Activated B cell treated with CpG ODN at 0.5 μM for 24 hours (primary cell): ENCODE data around the gene CABP4. TPM values are rescaled to one million over a fixed set of nuclear protein-coding genes. Genes with fewer than 3 reads are reported as not detected.

Experiments used
- ATAC-seq: fragments of 200-7000 bp; cut with Tn5 transposase; one replicate; pipeline ENCODE4 v1.10.0; 2021; ENCODE audit warnings: low read depth, mild to moderate bottlenecking, moderate library complexity
- CTCF ChIA-PET: fragments of 350-600 bp; sonication (Branson Sonifier 250); formaldehyde crosslinking; loops from one replicate; lab custom pipeline; 2021; ENCODE audit warnings: antibody characterized with exemption; lab: Charles Lee
- POLR2A ChIA-PET: fragments of 350-600 bp; sonication (Branson Sonifier 250); formaldehyde crosslinking; loops from one replicate; lab custom pipeline; 2021; ENCODE audit warnings: antibody characterized with exemption; lab: Charles Lee
- DNase-seq: peaks from one replicate; pipeline ENCODE4 v3.0.0; 2022
- H3K27ac Mint-ChIP-seq: one replicate; pipeline ENCODE4 v1.8.0; 2020; ENCODE audit warnings: mixed read lengths
- H3K27me3 Mint-ChIP-seq: one replicate; pipeline ENCODE4 v1.8.0; 2021; ENCODE audit warnings: mixed read lengths
- H3K36me3 Mint-ChIP-seq: one replicate; pipeline ENCODE4 v1.8.0; 2021; ENCODE audit warnings: low read depth, mixed read lengths
- H3K4me1 Mint-ChIP-seq: one replicate; pipeline ENCODE4 v1.8.0; 2021; ENCODE audit warnings: mixed read lengths
- H3K4me3 Mint-ChIP-seq: one replicate; pipeline ENCODE4 v1.8.0; 2020; ENCODE audit warnings: mild to moderate bottlenecking, mixed read lengths
- H3K9me3 Mint-ChIP-seq: one replicate; pipeline ENCODE4 v1.8.0; 2020; ENCODE audit warnings: mixed read lengths
- CTCF ChIP-seq: fragments of 200-600 bp; IDR thresholded peaks from one replicate; pipeline ENCODE4 v1.8.0; 2022; ENCODE audit warnings: antibody characterized with exemption, mild to moderate bottlenecking
- intact Hi-C: fragments of 100-400 bp; cut with micrococcal nuclease; formaldehyde crosslinking; loops from one replicate; pipeline ENCODE4 v1.15.1; 2024
- total RNA-seq: library from RNA; stranded (reverse); gene quantifications from 2 replicates; pipeline ENCODE4 v1.2.3, GENCODE V29; 2022

The CABP4 gene
- total RNA-seq, 1 donor from 2014 or later = 3.0 TPM

GRCh38 chr11:67466367-67466766, 11.2 kb downstream of the CABP4 start:
- intact Hi-C loops = no loop called here
- no peak for TF ChIP-seq CTCF
- H3K36me3 Mint-ChIP-seq = peaks cover 11% of the 10 kb centered on the region
- no peak for ATAC-seq
- ChIA-PET CTCF (interaction anchor here (1.7 kb wide), 1 partner anchor 65 kb away, joined by 6 read pairs; the partner anchor contains the start of gene PPP1CA), POLR2A (interaction anchor here (0.7 to 33.4 kb wide), 10 partner anchors 7 to 227 kb away, joined by 3 to 1417 read pairs (median 13); partner anchors contain the start of genes CORO1B, PPP1CA, PTPRCAP and RPS6KB2)
- peak overlapping the region; percentile 63 for H3K27ac Mint-ChIP-seq
- H3K4me1 Mint-ChIP-seq = peaks cover 68% of the 10 kb centered on the region
- no peak overlapping the region for H3K4me3 Mint-ChIP-seq
- no peaks in the 10 kb centered on the region for H3K9me3 Mint-ChIP-seq
- H3K27me3 Mint-ChIP-seq = no peaks in the 10 kb centered on the region
- DNase-seq = no peak

- H3K4me1 Mint-ChIP-seq = peaks cover 63% of the 10 kb centered on the region
- ATAC-seq (no peak), DNase-seq (no peak)
- H3K36me3 Mint-ChIP-seq = peaks cover 11% of the 10 kb centered on the region
- TF ChIP-seq CTCF = no peak
- POLR2A ChIA-PET = interaction anchor here (0.6 to 33.4 kb wide), 12 partner anchors 8 to 856 kb away, joined by 3 to 1417 read pairs (median 8); partner anchors contain the start of genes AIP, CORO1B, PPP1CA and PTPRCAP
- no peaks in the 10 kb centered on the region for H3K9me3 Mint-ChIP-seq
- H3K27me3 Mint-ChIP-seq = no peaks in the 10 kb centered on the region
- CTCF ChIA-PET = interaction anchor here (1.3 to 1.4 kb wide), 2 partner anchors 17 to 48 kb away, joined by 3 read pairs; no protein-coding TSS in a partner anchor
- intact Hi-C loops = no loop called here
- H3K4me3 Mint-ChIP-seq = peak overlapping the region; percentile 89
- peak overlapping the region; percentile 91 for H3K27ac Mint-ChIP-seq
These were observed 12.0 kb downstream of the CABP4 start for GRCh38 chr11:67466962-67467771.

- DNase-seq = no peak
- POLR2A ChIA-PET = interaction anchor here (0.5 to 33.4 kb wide), 20 partner anchors 9 to 199 kb away, joined by 3 to 1417 read pairs (median 6); partner anchors contain the start of genes AIP, CDK2AP2, CORO1B and PPP1CA
- no peak for ATAC-seq
- intact Hi-C loops = loop anchor here (2.0 kb wide), 1 partner anchor 115 kb away; the partner anchor contains the start of gene POLD4
- H3K9me3 Mint-ChIP-seq = no peaks in the 10 kb centered on the region
- peak overlapping the region; percentile 91 for H3K27ac Mint-ChIP-seq
- no peak for TF ChIP-seq CTCF
- H3K27me3 Mint-ChIP-seq = no peaks in the 10 kb centered on the region
- peaks cover 59% of the 10 kb centered on the region for H3K4me1 Mint-ChIP-seq
- peaks cover 11% of the 10 kb centered on the region for H3K36me3 Mint-ChIP-seq
- CTCF ChIA-PET = interaction anchor here (1.3 to 2.6 kb wide), 5 partner anchors 16 to 66 kb away, joined by 3 to 23 read pairs (median 6); partner anchors contain the start of genes CORO1B, PPP1CA and PTPRCAP
- peak overlapping the region; percentile 89 for H3K4me3 Mint-ChIP-seq
These were observed 12.9 kb downstream of the CABP4 start for GRCh38 chr11:67468056-67468455.

- Mint-ChIP-seq H3K4me1 (peaks cover 56% of the 10 kb centered on the region), H3K27me3 (no peaks in the 10 kb centered on the region), H3K4me3 (peak overlapping the region; percentile 89), H3K36me3 (peaks cover 11% of the 10 kb centered on the region), H3K9me3 (no peaks in the 10 kb centered on the region), H3K27ac (peak overlapping the region; percentile 91)
- ATAC-seq (no peak), DNase-seq (no peak)
- ChIA-PET POLR2A (interaction anchor here (0.5 to 33.4 kb wide), 24 partner anchors 9 to 200 kb away, joined by 3 to 1417 read pairs (median 4); partner anchors contain the start of genes AIP, CDK2AP2, CLCF1 and CORO1B), CTCF (interaction anchor here (1.3 to 2.6 kb wide), 5 partner anchors 16 to 67 kb away, joined by 3 to 23 read pairs (median 6); partner anchors contain the start of genes CORO1B, PPP1CA and PTPRCAP)
- intact Hi-C loops = loop anchor here (2.0 kb wide), 1 partner anchor 116 kb away; the partner anchor contains the start of gene POLD4
- no peak for TF ChIP-seq CTCF
These were observed 13.3 kb downstream of the CABP4 start for GRCh38 chr11:67468456-67468758.
